Iris pigment epithelial cell (primary cell): ENCODE measurements around the gene NAGPA.
"Not testable (repeated sequence)": the region's sequence is repeated elsewhere in the genome, so short reads cannot be mapped to it uniquely, and the experiment has no call there.

Experiments used
- DNase-seq: peaks from one replicate; pipeline ENCODE4 v3.0.0-alpha.2; 2011; ENCODE audit warnings: low read depth

NAGPA gene

DNA sequence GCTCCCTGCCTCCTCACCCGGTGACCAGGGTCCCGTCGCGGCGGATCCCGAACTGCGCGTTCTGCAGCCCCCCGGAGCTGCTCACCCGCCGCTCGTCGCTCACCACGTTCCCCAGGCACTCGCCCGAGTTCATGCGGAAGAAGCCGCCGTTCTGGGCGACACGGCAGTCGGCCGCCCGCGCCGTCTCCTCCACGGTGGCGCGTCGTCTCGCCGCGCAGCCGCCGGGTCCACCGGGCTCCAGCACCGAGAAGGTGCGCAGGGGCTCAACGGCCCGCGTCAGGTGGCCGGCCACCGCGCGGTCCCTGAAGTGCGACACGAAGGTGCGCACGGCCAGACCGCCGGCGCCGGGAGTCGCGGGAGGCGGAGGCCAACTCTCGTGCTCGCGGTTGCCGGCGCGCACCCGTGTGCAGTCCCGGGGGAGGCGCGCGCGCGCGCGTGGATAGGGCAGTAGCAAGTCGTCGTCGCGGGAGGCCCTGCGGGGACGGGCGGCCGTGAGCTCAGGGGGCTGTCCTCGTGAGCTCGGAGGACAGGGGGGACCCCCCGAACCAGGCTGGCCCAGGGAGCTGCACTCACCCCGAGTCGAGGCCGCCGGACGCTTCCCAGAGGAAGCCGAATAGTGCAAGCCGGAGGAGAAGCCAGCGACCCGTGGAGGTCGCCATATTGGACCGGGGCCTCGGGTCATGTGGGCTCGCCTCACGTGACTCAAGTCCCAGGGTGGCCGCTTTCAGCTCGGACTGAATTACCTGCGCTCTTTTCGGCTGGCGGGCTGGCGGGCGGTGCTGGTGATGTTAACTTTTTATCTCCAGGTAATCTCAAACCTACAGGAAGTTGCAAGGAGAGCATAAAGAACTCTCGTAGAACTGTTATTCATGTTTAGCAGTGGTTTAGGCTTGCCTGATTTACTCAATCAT is at the start of gene NAGPA:
NAGPA (minus strand) TSS at position 680 of the 911 bp plus-strand sequence; CDS start at position 659, 21 bp downstream.
- peak; percentile 85 for DNase-seq

DNA sequence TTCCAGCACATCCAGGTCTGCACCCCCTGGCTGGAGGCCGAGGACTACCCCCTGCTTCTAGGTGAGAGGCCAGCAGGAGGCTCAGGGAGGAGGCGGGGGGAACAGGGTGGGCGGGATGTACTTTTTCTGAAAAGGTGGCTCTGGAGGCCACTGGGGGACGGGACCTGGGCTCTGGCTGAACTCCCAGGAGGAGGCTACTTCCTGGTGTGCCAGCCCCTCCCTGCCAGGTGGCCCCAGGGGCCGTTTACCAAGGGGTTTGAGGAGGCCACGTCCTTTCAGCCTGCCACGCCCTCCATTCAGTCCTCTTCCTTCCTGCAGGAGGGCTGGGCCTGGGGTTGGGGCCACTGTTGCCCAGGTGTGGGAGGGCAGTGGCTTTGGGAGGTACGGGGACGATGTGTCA is 47.3 kb upstream of the NAGPA start:
- not testable (repeated sequence) for DNase-seq

GRCh38 chr16:5080461-5080860 is 46.7 kb upstream of the NAGPA start:
- DNase-seq: not testable (repeated sequence)

DNA sequence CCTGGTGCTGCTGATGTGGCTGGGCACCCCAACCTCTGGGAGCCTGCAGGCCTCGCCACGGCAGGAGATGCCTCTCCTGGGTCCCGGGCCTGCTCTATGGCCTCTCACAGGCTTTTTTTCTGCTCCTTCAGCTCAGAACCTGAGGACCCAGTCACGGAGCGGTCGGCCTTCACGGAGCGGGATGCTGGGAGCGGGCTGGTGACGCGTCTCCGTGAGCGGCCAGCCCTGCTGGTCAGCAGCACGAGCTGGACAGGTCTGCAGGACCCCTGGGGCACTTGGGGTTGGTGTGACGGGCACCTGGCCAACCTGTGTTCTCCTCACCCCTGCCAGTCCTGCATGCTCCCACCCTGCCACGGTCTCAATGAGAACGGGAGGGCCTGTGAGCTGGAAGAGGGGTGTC is 44.9 kb upstream of the NAGPA start:
- DNase-seq: no peak

GRCh38 chr16:5077304-5077703 is 43.6 kb upstream of the NAGPA start:
- no peak for DNase-seq

DNA sequence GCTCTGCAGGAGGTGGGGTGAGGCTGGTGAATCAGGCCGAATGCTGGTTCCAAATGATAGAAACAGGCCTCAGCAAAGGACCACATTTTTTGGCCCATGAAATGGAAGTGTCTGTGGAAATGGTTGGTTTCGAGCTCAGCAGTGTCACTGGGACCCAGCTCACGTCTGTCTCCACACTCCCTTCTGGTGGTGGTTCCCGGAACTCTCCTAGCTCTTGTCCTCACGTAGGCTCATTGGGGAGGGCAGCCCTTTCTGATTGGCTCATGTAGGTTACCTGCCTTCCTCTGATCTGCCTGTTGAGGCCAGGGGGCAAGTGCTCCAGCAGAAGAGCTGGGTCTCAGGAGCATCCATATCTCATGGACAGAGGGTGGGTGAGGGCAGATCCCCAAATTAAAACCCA is 41.9 kb upstream of the NAGPA start:
- DNase-seq: no peak

- DNase-seq: not testable (repeated sequence)
These were observed 40.0 kb upstream of the NAGPA start for GRCh38 chr16:5073771-5074170.

GRCh38 chr16:5073279-5073629 is 39.5 kb upstream of the NAGPA start:
- peak; percentile 54 for DNase-seq

DNA sequence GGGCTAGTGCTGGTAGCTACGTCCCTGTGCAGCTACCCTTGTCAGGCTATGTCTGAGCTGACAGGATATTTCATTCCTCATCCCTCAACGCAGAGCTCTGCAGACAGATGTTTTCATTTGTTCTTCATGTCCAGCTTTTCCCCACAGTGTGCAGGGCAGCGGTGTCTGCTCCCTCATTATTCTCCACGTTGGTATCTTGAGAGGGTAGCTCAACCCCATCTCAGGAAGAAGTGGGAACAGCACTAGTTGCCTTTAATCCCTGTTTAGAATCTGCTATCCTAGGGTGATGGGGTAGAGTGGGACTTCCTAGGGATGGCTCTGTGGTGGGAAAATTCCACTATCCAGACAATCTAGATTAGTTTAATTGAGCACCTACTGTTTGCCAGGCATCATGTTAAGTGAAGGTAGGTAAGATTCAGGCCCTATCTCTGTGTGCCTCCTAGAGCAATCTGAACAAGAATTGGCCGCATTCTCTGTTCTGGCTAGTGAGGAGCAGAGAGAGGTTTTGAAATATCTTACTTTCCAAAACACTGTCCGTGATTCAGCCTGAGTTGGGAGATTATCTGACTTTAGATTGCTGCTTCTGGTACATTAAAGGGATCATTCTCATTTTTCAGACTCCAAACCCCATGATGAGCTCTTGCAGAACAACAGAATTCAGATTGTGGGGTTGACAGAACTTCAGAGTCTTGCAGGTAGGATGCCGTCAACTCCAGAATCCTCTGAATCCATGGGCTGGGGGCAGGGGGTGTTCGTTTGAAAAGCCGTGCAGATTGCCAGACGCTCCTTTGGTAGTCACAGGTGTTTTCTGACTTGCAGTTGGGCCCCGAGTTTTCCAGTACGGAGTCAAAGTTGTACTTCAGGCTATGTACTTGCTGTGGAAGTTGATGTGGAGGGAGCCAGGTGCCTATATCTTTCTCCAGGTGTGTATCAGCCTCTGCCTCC is 38.9 kb upstream of the NAGPA start:
- peak; percentile 23 for DNase-seq

DNA sequence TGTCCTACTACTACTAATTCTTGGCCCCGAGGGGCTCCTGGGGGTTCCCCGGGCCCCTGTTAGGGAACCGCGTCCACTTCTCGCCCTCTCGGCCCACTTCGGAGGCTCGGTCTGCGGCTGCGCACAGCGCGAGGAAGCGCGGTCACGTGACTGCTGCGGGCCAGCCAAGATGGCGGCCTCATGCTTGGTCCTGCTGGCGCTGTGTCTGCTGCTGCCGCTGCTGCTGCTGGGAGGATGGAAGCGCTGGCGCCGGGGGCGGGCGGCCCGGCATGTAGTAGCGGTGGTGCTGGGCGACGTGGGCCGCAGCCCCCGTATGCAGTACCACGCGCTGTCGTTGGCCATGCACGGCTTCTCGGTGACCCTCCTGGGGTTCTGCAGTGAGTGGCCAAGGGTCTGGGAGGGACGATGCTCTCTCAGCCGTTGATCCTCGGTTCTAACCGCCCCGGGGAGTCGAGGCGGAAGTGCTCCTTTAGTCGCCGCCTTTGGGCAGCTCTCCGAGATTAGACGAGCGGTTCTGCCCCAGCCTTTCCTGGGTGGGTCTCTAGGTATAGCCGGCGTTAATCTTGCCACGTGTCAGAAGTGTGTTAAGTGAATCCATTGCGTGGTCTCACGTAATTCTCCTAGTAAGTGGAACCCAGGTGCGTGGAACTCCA is 38.1 kb upstream of the NAGPA start, which contains the start of gene ALG1:
ALG1 (plus strand) TSS at position 163 of the 653 bp plus-strand sequence; CDS start at position 170, 7 bp downstream.
- peak; percentile 85 for DNase-seq

- no peak for DNase-seq
These were observed 37.6 kb upstream of the NAGPA start for GRCh38 chr16:5071341-5071680.

- no peak for DNase-seq
These were observed 36.9 kb upstream of the NAGPA start for GRCh38 chr16:5070431-5071186.

DNA sequence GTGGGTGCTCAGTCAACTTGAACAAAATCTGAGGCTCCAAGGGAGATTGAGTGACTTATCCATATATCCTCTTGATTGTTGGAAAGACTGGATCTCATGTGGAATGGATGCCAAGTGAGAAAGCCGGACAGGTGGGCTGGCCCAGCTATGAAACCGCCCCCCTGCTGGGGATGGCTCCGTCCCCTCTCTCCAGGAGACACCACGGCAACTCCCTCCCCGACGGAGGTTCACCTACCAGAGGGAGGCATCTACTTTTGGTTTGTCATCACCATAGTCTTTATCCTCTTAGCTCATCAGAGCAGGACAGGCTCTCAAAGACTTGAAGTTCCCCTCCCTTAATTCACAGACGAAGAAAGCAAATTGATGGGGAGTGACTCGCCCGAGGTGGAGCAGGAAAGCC is 36.1 kb upstream of the NAGPA start:
- no peak for DNase-seq

GRCh38 chr16:5069048-5069447 is 35.3 kb upstream of the NAGPA start:
- no peak for DNase-seq

DNA sequence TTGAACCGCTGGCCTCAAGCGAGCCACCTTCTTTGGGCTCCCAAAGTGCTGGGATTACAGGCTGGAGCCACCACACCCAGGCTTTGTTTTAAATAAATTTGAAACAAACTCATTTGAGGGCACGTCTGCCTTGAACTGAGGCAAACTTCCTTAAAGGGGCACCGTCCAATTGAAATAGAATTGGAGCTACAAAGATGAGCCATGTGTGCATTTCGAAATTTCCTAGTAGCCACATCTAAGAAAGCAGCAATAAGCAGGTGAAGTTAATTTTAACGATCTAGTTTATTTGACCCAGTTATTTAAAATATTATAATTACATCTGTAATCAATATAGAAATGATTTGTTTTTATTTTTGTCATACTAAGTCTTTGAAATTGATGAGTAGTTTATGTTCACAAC is 32.8 kb upstream of the NAGPA start:
- DNase-seq: no peak

GRCh38 chr16:5065813-5066212 is 32.1 kb upstream of the NAGPA start, which contains the start of gene C16orf89:
Gene C16orf89 (minus strand): TSS chr16:5065956. CDS start chr16:5065908, 48 bp downstream.
- DNase-seq: no peak

GRCh38 chr16:5065326-5065725 is 31.6 kb upstream of the NAGPA start:
- DNase-seq: no peak

DNA sequence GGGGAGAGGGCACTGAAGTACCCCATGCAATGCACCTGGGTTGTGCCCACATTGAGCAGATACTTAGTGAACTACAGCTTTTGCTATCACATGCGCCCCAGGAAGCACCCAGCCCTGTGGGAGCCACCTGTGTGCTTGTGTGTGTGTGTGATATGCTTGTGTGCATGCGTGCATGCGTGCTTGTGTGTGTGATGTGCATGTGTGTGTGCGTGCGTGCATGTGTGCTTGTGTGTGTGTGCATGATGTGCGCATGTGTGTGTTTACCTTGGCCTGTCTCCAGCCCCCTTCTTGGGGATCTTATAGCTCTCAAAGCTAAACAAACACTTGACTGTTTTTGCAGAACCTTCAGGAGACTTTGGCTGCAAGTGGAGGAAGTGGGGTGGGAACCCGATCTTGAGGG is 31.2 kb upstream of the NAGPA start:
- DNase-seq: peak; percentile 43

DNA sequence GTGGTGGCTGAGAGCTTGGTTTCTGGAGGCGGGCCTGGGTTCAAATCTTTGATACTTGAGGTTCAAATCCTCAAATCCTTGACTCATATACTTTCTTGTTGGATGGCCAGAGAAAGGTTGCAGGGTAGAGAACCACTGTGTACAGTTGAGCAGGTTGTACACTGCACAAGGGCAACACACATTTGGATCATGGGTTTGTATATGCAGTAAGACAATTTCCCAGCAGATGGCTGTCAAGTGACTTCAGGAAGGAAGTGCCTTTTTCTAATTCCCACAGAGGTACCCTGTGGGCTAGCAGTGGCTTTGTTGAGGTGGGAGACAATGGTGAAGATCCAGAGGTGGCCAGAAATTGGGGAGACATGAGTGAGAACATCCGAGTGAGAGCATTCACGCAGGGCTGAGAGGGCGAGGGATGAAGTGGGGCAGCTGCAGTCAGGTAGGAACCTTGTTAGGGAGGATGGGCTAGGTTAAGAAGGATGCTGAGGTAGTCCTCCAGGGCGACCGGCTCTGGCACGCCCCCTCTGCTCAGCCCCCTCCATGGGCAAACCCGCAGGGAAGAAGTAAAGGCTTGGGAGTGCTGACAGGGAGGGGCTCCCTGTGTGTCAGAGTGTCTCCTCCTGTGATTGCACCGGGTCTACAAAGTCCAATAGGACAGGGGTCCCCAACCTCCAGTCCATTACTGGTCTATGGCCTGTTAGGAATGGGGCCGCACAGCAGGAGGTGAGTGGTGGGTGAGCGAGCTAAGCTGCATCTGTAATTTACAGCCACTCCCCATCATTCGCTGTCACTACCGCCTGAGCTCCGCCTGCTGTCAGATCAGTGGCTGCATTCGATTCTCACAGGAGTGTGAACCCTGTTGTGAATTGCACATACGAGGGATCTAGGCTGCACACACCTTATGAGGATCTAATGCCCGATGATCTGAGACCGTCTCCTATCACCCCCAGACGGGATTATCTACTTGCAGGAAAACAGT is 29.3 kb upstream of the NAGPA start:
- DNase-seq: no peak

DNA sequence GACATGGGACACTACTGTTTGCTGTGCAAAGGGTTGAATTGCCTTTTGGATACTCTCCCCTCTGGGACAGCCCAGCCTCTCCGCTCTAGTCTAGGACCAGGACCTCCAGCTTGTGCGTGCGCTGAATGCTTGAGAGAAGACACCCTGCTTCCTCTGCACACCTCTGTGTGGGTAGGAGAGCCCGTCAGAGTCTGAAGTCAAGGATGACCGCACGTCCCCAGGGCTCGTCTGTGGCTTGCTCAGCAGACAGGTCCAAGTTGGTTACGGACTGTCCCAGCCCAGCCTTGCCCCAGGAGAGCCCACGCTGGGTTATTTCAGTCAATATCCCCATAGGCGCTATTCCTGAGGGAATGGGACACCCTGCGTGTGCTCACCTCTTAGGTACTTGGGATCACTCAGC is 28.3 kb upstream of the NAGPA start:
- DNase-seq: no peak
